ENCODE results near the gene EIF4EBP2. TPM values are rescaled to one million over a fixed set of nuclear protein-coding genes. Genes with fewer than 3 reads are reported as not detected.

The EIF4EBP2 gene
- total and polyA plus RNA-seq, 2 experiments from 2014 or later, result 42.0 to 131 TPM

GRCh38 chr10:70457759-70458305, 53.9 kb downstream of the EIF4EBP2 start:
- peaks cover 28% of the 10 kb centered on the region for H3F3A ChIP-seq (replicated peaks; ENCODE audit: low read depth)
- peak overlapping the region; percentile 93 for H2AFZ ChIP-seq
- ATAC-seq (no peak), DNase-seq (ENCODE audit: low spot score) (no peak)
- H3K27ac ChIP-seq (ENCODE audit: low read depth), result no peak overlapping the region
- no peaks in the 10 kb centered on the region for H3K36me3 ChIP-seq (ENCODE audit: insufficient read depth)
- no peaks in the 10 kb centered on the region for H3K36me3 Mint-ChIP-seq (ENCODE audit: low read depth)
- H3K4me1 ChIP-seq (ENCODE audit: insufficient read depth), result peaks cover 59% of the 10 kb centered on the region
- H3K4me2 ChIP-seq, result peak overlapping the region; percentile 100
- H3K4me3 ChIP-seq, result peak overlapping the region; percentile 80
- no peaks in the 10 kb centered on the region; the same call in 2 of the 3 replicates for H3K9me3 Mint-ChIP-seq
- H3K27me3 Mint-ChIP-seq (ENCODE audit: insufficient read depth, low read depth, poor library complexity), result peaks cover 66% of the 10 kb centered on the region
- no peak for TF ChIP-seq NANOG (IDR thresholded peaks at IDR 0.05; ENCODE audit: borderline replicate concordance)
- no peak for TF ChIP-seq ETS1 (IDR thresholded peaks at IDR 0.05)
- TF ChIP-seq EZH2 (IDR thresholded peaks at IDR 0.05; ENCODE audit: low read depth, unreplicated experiment), result peak; percentile 44
- no peaks in the 10 kb centered on the region for H3K9me2 ChIP-seq (ENCODE audit: insufficient read depth)
- no peak overlapping the region for H3K27ac Mint-ChIP-seq
- H3K4me3 Mint-ChIP-seq, result peak overlapping the region; percentile 62
- peaks cover 50% of the 10 kb centered on the region for H3K27me3 ChIP-seq (ENCODE audit: insufficient read depth)
- H4K20me1 ChIP-seq (replicated peaks; ENCODE audit: insufficient read depth), result no peaks in the 10 kb centered on the region
- peaks cover 49% of the 10 kb centered on the region for H3K4me1 Mint-ChIP-seq
- H3K79me2 ChIP-seq (replicated peaks; ENCODE audit: insufficient read depth), result no peaks in the 10 kb centered on the region

- Mint-ChIP-seq H3K27me3 (ENCODE audit: insufficient read depth, low read depth, poor library complexity) (peaks cover 66% of the 10 kb centered on the region), H3K27ac (no peak overlapping the region), H3K4me3 (peak overlapping the region; percentile 75), H3K4me1 (peaks cover 47% of the 10 kb centered on the region), H3K9me3 (no peaks in the 10 kb centered on the region; the same call in 2 of the 3 replicates), H3K36me3 (ENCODE audit: low read depth) (no peaks in the 10 kb centered on the region)
- Histone ChIP-seq H3K27me3 (ENCODE audit: insufficient read depth) (peaks cover 50% of the 10 kb centered on the region), H3K4me3 (peak overlapping the region; percentile 80), H3F3A (replicated peaks; ENCODE audit: low read depth) (peaks cover 28% of the 10 kb centered on the region), H4K20me1 (replicated peaks; ENCODE audit: insufficient read depth) (no peaks in the 10 kb centered on the region), H3K9me2 (ENCODE audit: insufficient read depth) (no peaks in the 10 kb centered on the region), H3K27ac (ENCODE audit: low read depth) (no peak overlapping the region), H3K4me1 (ENCODE audit: insufficient read depth) (peaks cover 56% of the 10 kb centered on the region), H2AFZ (peak overlapping the region; percentile 93), H3K79me2 (replicated peaks; ENCODE audit: insufficient read depth) (no peaks in the 10 kb centered on the region), H3K4me2 (peak overlapping the region; percentile 100), H3K36me3 (ENCODE audit: insufficient read depth) (no peaks in the 10 kb centered on the region)
- ATAC-seq (peak; percentile 18), DNase-seq (ENCODE audit: low spot score) (peak; percentile 63)
- TF ChIP-seq REST (IDR thresholded peaks at IDR 0.05; ENCODE audit: unreplicated experiment) (no peak), CREB1 (CRISPR knock-in tag; IDR thresholded peaks at IDR 0.05; ENCODE audit: low read depth) (no peak), EZH2 (IDR thresholded peaks at IDR 0.05; ENCODE audit: low read depth, unreplicated experiment) (peak; percentile 6), CTCF (conservative IDR thresholded peaks at IDR 0.05; ENCODE audit: low read depth in 2 of 2) (no peak), STAT1 (IDR thresholded peaks at IDR 0.05; ENCODE audit: unreplicated experiment) (no peak)
Measured at GRCh38 chr10:70458329-70459060, 54.5 kb downstream of the EIF4EBP2 start.
